DOHH2 (cell line): Measurements from ENCODE around the gene NR1H3.

Source experiments
- CTCF ChIP-seq: fragments of 200-600 bp; sonication (generic); IDR thresholded peaks from one replicate; pipeline ENCODE4 v1.5.1; 2014; ENCODE audit warnings: antibody characterized with exemption, mild to moderate bottlenecking, low read depth, low read length; ENCODE audit not compliant: poor library complexity, severe bottlenecking
- EZH2phosphoT487 ChIP-seq: fragments of 200-600 bp; sonication (generic); IDR thresholded peaks from 2 replicates; pipeline ENCODE4 v1.6.1; 2017; ENCODE audit warnings: borderline replicate concordance, mild to moderate bottlenecking, antibody characterized with exemption, low read length, moderate library complexity, mixed read lengths

- TF ChIP-seq CTCF, result no peak
- TF ChIP-seq EZH2phosphoT487, result no peak
Measured at GRCh38 chr11:47280860-47281259, 23.1 kb downstream of the NR1H3 start.
